ENCODE results near the gene MTARC1. TPM values are rescaled to one million over a fixed set of nuclear protein-coding genes. Genes with fewer than 3 reads are reported as not detected.

The MTARC1 gene
- total and polyA plus RNA-seq, 2 of the 4 experiments (the other 2 are of a cell fraction): 0.18 to 0.55 TPM

- no peak overlapping the region for H3K18ac ChIP-seq (ENCODE audit: low read depth, low read length)
- no peaks in the 10 kb centered on the region for H3K9me3 ChIP-seq (ENCODE audit: control insufficient read depth, insufficient read depth, low read length)
- no peaks in the 10 kb centered on the region for H3K36me3 ChIP-seq (ENCODE audit: control insufficient read depth, insufficient read depth, low read length)
- dilution Hi-C loops (cut with HindIII; ENCODE audit: low sequenced_read_pairs, unreplicated experiment) (no loop called here), in situ Hi-C loops (cut with MboI; ENCODE audit: low sequenced_read_pairs) (loop anchor here (5.0 to 10.0 kb wide), 2 partner anchors 89 to 481 kb away; no protein-coding TSS in a partner anchor), intact Hi-C loops (cut with micrococcal nuclease) (loop anchor here (1.0 to 10.0 kb wide), 6 partner anchors 86 to 939 kb away; partner anchors contain the start of genes C1orf115 and MARK1)
- ChIA-PET CTCF (interaction anchor here (0.5 to 3.0 kb wide), 17 partner anchors 9 to 740 kb away, joined by 3 to 19 read pairs (median 3); partner anchors contain the start of genes MTARC1 and MTARC2), POLR2A (ENCODE audit: unreplicated experiment) (no interaction called here)
- DNase-seq (no peak), ATAC-seq (ENCODE audit: low read depth) (no peak)
- H4K5ac ChIP-seq (ENCODE audit: low read depth, low read length): no peak overlapping the region
- no peak overlapping the region for H2BK5ac ChIP-seq (ENCODE audit: low read depth, low read length, poor library complexity, severe bottlenecking)
- no peak overlapping the region for H3K4me3 ChIP-seq (ENCODE audit: insufficient read depth, low read depth, low read length)
- H4K8ac ChIP-seq (ENCODE audit: low read depth in 2 of 2, low read length in 2 of 2): no peak overlapping the region
- no peak overlapping the region for H2BK15ac ChIP-seq (ENCODE audit: low read depth, low read length)
- no peaks in the 10 kb centered on the region for H3K27me3 ChIP-seq (ENCODE audit: control insufficient read depth, insufficient read depth, low read length)
- no peak overlapping the region for H3K9ac ChIP-seq (ENCODE audit: low read depth, low read length)
- BruUV-seq (replicated peaks): no TSS peak
- no peak overlapping the region for H3K23ac ChIP-seq (ENCODE audit: low read depth, low read length)
- no peaks in the 10 kb centered on the region for H3K4me1 ChIP-seq (ENCODE audit: control insufficient read depth, insufficient read depth, low read length)
- no peaks in the 10 kb centered on the region for H3K9me1 ChIP-seq (ENCODE audit: insufficient read depth, low read length)
- H3K4me2 ChIP-seq (ENCODE audit: low read depth, low read length): no peak overlapping the region
- H2AK9ac ChIP-seq (replicated peaks; ENCODE audit: low read depth, low read length, poor library complexity): no peak overlapping the region
- H3K4ac ChIP-seq (ENCODE audit: low read depth, low read length): no peak overlapping the region
- H3K27ac ChIP-seq (ENCODE audit: insufficient read depth, low read length): no peak overlapping the region
- no peak overlapping the region for H4K91ac ChIP-seq (ENCODE audit: insufficient read depth, low read depth, low read length)
- WGBS, 2 experiments (ENCODE audit: extremely low coverage in 2 of 2, insufficient read length in 1 of 2): no CpG with 5 or more reads among the region's 7 CpGs
- no peak overlapping the region for H3K14ac ChIP-seq (replicated peaks; ENCODE audit: low read depth, low read length)
- H2AFZ ChIP-seq (replicated peaks; ENCODE audit: low read length, poor library complexity): no peak overlapping the region
- H2BK120ac ChIP-seq (ENCODE audit: low read depth, low read length): no peak overlapping the region
- TF ChIP-seq POLR2A (IDR thresholded peaks at IDR 0.05; ENCODE audit: low read depth, low read length): no peak
- TF ChIP-seq RCOR1 (IDR thresholded peaks at IDR 0.05; ENCODE audit: insufficient replicate concordance, low read length): no peak
- TF ChIP-seq MXI1 (IDR thresholded peaks at IDR 0.05; ENCODE audit: borderline replicate concordance, low read depth, low read length): no peak
- TF ChIP-seq CTCF (conservative IDR thresholded peaks at IDR 0.05; ENCODE audit: low read depth, low read length): no peak
- TF ChIP-seq MAZ (IDR thresholded peaks at IDR 0.05; ENCODE audit: borderline replicate concordance, low read depth, low read length): no peak
- no peak for TF ChIP-seq CEBPB (IDR thresholded peaks at IDR 0.05; ENCODE audit: low read depth, low read length)
- TF ChIP-seq, protein P1, sequence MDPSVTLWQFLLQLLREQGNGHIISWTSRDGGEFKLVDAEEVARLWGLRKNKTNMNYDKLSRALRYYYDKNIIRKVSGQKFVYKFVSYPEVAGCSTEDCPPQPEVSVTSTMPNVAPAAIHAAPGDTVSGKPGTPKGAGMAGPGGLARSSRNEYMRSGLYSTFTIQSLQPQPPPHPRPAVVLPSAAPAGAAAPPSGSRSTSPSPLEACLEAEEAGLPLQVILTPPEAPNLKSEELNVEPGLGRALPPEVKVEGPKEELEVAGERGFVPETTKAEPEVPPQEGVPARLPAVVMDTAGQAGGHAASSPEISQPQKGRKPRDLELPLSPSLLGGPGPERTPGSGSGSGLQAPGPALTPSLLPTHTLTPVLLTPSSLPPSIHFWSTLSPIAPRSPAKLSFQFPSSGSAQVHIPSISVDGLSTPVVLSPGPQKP (IDR thresholded peaks at IDR 0.05; ENCODE audit: borderline replicate concordance, low read depth, low read length): no peak
- H2BK20ac ChIP-seq (ENCODE audit: low read depth, low read length): no peak overlapping the region
- 0 out of 2 replicates have a peak, but pooled peaks cover 3% of the 10 kb centered on the region for H4K20me1 ChIP-seq (ENCODE audit: insufficient read depth, low read length)
- H3K56ac ChIP-seq (ENCODE audit: extremely low read depth, insufficient read depth, low read length): no peak overlapping the region
- no peak overlapping the region for H2AK5ac ChIP-seq (ENCODE audit: low read depth, low read length)
- H3K79me1 ChIP-seq (ENCODE audit: low read depth in 1 of 2, low read length in 2 of 2): no peaks in the 10 kb centered on the region
Measured at GRCh38 chr1:220776254-220776653, 10.5 kb upstream of the MTARC1 start.

All from IMR-90 (cell line).